ENCODE results near the gene ACVR1C. TPM values are rescaled to one million over a fixed set of nuclear protein-coding genes. Genes with fewer than 3 reads are reported as not detected.

Gene ACVR1C
- total and polyA plus RNA-seq, 4 donors, result 0.03 to 1.1 (median 0.33) TPM; not detected in 1

GRCh38 chr2:157559890-157560289, 68.8 kb downstream of the ACVR1C start:
- no peaks in the 10 kb centered on the region for H3K4me1 ChIP-seq (ENCODE audit: control insufficient read depth in 1 of 2, insufficient read depth in 2 of 2, low read length in 2 of 2)
- no peak overlapping the region for H3K27ac ChIP-seq (ENCODE audit: low read depth in 1 of 2, low read length in 2 of 2)
- no peaks in the 10 kb centered on the region for H3K9me3 ChIP-seq (ENCODE audit: control insufficient read depth, low read length)
- 51 to 52% methylated on average over 2 of the region's 2 CpGs for WGBS, 2 donors
- no peaks in the 10 kb centered on the region for H3K27me3 ChIP-seq (ENCODE audit: control insufficient read depth in 1 of 2, insufficient read depth in 2 of 2, low read length in 1 of 2)
- intact Hi-C loops (cut with DNase I), result no loop called here
- ATAC-seq (ENCODE audit: low FRiP score), result no peak
- no peak overlapping the region for H3K4me3 ChIP-seq (ENCODE audit: low read length in 2 of 2)
- H3K36me3 ChIP-seq (ENCODE audit: control insufficient read depth in 1 of 2, insufficient read depth in 2 of 2, low read length in 1 of 2), result no peaks in the 10 kb centered on the region
- DNase-seq, result no peak

- H3K9me3 ChIP-seq (ENCODE audit: control insufficient read depth, low read length), result no peaks in the 10 kb centered on the region
- no peaks in the 10 kb centered on the region for H3K4me1 ChIP-seq (ENCODE audit: control insufficient read depth in 1 of 2, insufficient read depth in 2 of 2, low read length in 2 of 2)
- DNase-seq (no peak), ATAC-seq (ENCODE audit: low FRiP score) (no peak)
- 26 to 29% methylated on average over 3 of the region's 3 CpGs for WGBS, 2 donors
- no peak overlapping the region for H3K4me3 ChIP-seq (ENCODE audit: low read length in 2 of 2)
- H3K27ac ChIP-seq (ENCODE audit: low read depth in 1 of 2, low read length in 2 of 2), result no peak overlapping the region
- no peaks in the 10 kb centered on the region for H3K27me3 ChIP-seq (ENCODE audit: control insufficient read depth in 1 of 2, insufficient read depth in 2 of 2, low read length in 1 of 2)
- intact Hi-C loops (cut with DNase I), result no loop called here
- no peaks in the 10 kb centered on the region for H3K36me3 ChIP-seq (ENCODE audit: control insufficient read depth in 1 of 2, insufficient read depth in 2 of 2, low read length in 1 of 2)
Observed at GRCh38 chr2:157559461-157559860, 69.2 kb downstream of the ACVR1C start.

- DNase-seq, result no peak
- no peak overlapping the region for H3K27ac ChIP-seq (ENCODE audit: low read depth in 1 of 2, low read length in 2 of 2)
- intact Hi-C loops (cut with DNase I), result no loop called here
- H3K27me3 ChIP-seq (ENCODE audit: control insufficient read depth in 1 of 2, insufficient read depth in 2 of 2, low read length in 1 of 2), result no peaks in the 10 kb centered on the region
- H3K9me3 ChIP-seq (ENCODE audit: control insufficient read depth, low read length), result no peaks in the 10 kb centered on the region
- H3K4me3 ChIP-seq (ENCODE audit: low read length in 2 of 2), result no peak overlapping the region
- WGBS, 2 donors, result 40 to 42% methylated on average over 3 of the region's 3 CpGs
- ATAC-seq (ENCODE audit: low FRiP score), result no peak
- H3K36me3 ChIP-seq (ENCODE audit: control insufficient read depth in 1 of 2, insufficient read depth in 2 of 2, low read length in 1 of 2), result no peaks in the 10 kb centered on the region
- no peaks in the 10 kb centered on the region for H3K4me1 ChIP-seq (ENCODE audit: control insufficient read depth in 1 of 2, insufficient read depth in 2 of 2, low read length in 2 of 2)
Observed at GRCh38 chr2:157559061-157559460, 69.6 kb downstream of the ACVR1C start.

- intact Hi-C loops (cut with DNase I), result no loop called here
- Histone ChIP-seq H3K27ac (ENCODE audit: low read depth in 1 of 2, low read length in 2 of 2) (no peak overlapping the region), H3K9me3 (ENCODE audit: control insufficient read depth, low read length) (no peaks in the 10 kb centered on the region), H3K4me1 (ENCODE audit: control insufficient read depth in 1 of 2, insufficient read depth in 2 of 2, low read length in 2 of 2) (no peaks in the 10 kb centered on the region), H3K4me3 (ENCODE audit: low read length in 2 of 2) (no peak overlapping the region), H3K36me3 (ENCODE audit: control insufficient read depth in 1 of 2, insufficient read depth in 2 of 2, low read length in 1 of 2) (no peaks in the 10 kb centered on the region), H3K27me3 (ENCODE audit: control insufficient read depth in 1 of 2, insufficient read depth in 2 of 2, low read length in 1 of 2) (no peaks in the 10 kb centered on the region)
- DNase-seq (no peak), ATAC-seq (ENCODE audit: low FRiP score) (no peak)
- WGBS, 2 donors, result 16 to 39% methylated on average over 1 of the region's 1 CpG
Observed at GRCh38 chr2:157557770-157558169, 70.9 kb downstream of the ACVR1C start.

GRCh38 chr2:157540102-157540501, 88.6 kb downstream of the ACVR1C start:
- H3K36me3 ChIP-seq (ENCODE audit: control insufficient read depth in 1 of 2, insufficient read depth in 2 of 2, low read length in 1 of 2), result no peaks in the 10 kb centered on the region
- no peaks in the 10 kb centered on the region for H3K27me3 ChIP-seq (ENCODE audit: control insufficient read depth in 1 of 2, insufficient read depth in 2 of 2, low read length in 1 of 2)
- WGBS, 2 donors, result 92% methylated on average over 5 of the region's 5 CpGs
- H3K9me3 ChIP-seq (ENCODE audit: control insufficient read depth, low read length), result no peaks in the 10 kb centered on the region
- ATAC-seq (ENCODE audit: low FRiP score) (no peak), DNase-seq (no peak)
- intact Hi-C loops (cut with DNase I), result no loop called here
- H3K4me1 ChIP-seq (ENCODE audit: control insufficient read depth in 1 of 2, insufficient read depth in 2 of 2, low read length in 2 of 2), result no peaks in the 10 kb centered on the region
- no peak overlapping the region for H3K27ac ChIP-seq (ENCODE audit: low read depth in 1 of 2, low read length in 2 of 2)
- no peak overlapping the region for H3K4me3 ChIP-seq (ENCODE audit: low read length in 2 of 2)

- H3K9me3 ChIP-seq (ENCODE audit: control insufficient read depth, low read length), result no peaks in the 10 kb centered on the region
- ATAC-seq (ENCODE audit: low FRiP score), result no peak
- intact Hi-C loops (cut with DNase I), result no loop called here
Observed at GRCh38 chr2:157538064-157538463, 90.6 kb downstream of the ACVR1C start.

GRCh38 chr2:157536815-157537214, 91.8 kb downstream of the ACVR1C start:
- ATAC-seq (ENCODE audit: low FRiP score) (no peak), DNase-seq (no peak)
- no peaks in the 10 kb centered on the region for H3K36me3 ChIP-seq (ENCODE audit: control insufficient read depth in 1 of 2, insufficient read depth in 2 of 2, low read length in 1 of 2)
- no peaks in the 10 kb centered on the region for H3K27me3 ChIP-seq (ENCODE audit: control insufficient read depth in 1 of 2, insufficient read depth in 2 of 2, low read length in 1 of 2)
- no peaks in the 10 kb centered on the region for H3K4me1 ChIP-seq (ENCODE audit: control insufficient read depth in 1 of 2, insufficient read depth in 2 of 2, low read length in 2 of 2)
- H3K4me3 ChIP-seq (ENCODE audit: low read length in 2 of 2), result no peak overlapping the region
- intact Hi-C loops (cut with DNase I), result no loop called here
- H3K9me3 ChIP-seq (ENCODE audit: control insufficient read depth, low read length), result no peaks in the 10 kb centered on the region
- H3K27ac ChIP-seq (ENCODE audit: low read depth in 1 of 2, low read length in 2 of 2), result no peak overlapping the region
- 62 to 73% methylated on average over 1 of the region's 1 CpG for WGBS, 2 donors

More at GRCh38 chr2:157538064-157538463, 90.6 kb downstream of the ACVR1C start:
- no peaks in the 10 kb centered on the region for H3K4me1 ChIP-seq (ENCODE audit: control insufficient read depth in 1 of 2, insufficient read depth in 2 of 2, low read length in 2 of 2)
- H3K27ac ChIP-seq (ENCODE audit: low read depth in 1 of 2, low read length in 2 of 2), result no peak overlapping the region
- DNase-seq, result no peak
- H3K4me3 ChIP-seq (ENCODE audit: low read length in 2 of 2), result no peak overlapping the region
- H3K27me3 ChIP-seq (ENCODE audit: control insufficient read depth in 1 of 2, insufficient read depth in 2 of 2, low read length in 1 of 2), result no peaks in the 10 kb centered on the region
- 68 to 81% methylated on average over 1 of the region's 1 CpG for WGBS, 2 donors
- H3K36me3 ChIP-seq (ENCODE audit: control insufficient read depth in 1 of 2, insufficient read depth in 2 of 2, low read length in 1 of 2), result no peaks in the 10 kb centered on the region

- H3K9me3 ChIP-seq (ENCODE audit: control insufficient read depth, low read length), result no peaks in the 10 kb centered on the region
- H3K4me3 ChIP-seq (ENCODE audit: low read length in 2 of 2), result no peak overlapping the region
- no peak overlapping the region for H3K27ac ChIP-seq (ENCODE audit: low read depth in 1 of 2, low read length in 2 of 2)
- intact Hi-C loops (cut with DNase I), result no loop called here
- DNase-seq (no peak), ATAC-seq (ENCODE audit: low FRiP score) (no peak)
- WGBS, 2 donors, result 88 to 90% methylated on average over 4 of the region's 4 CpGs
- H3K36me3 ChIP-seq (ENCODE audit: control insufficient read depth in 1 of 2, insufficient read depth in 2 of 2, low read length in 1 of 2), result no peaks in the 10 kb centered on the region
- H3K4me1 ChIP-seq (ENCODE audit: control insufficient read depth in 1 of 2, insufficient read depth in 2 of 2, low read length in 2 of 2), result no peaks in the 10 kb centered on the region
- no peaks in the 10 kb centered on the region for H3K27me3 ChIP-seq (ENCODE audit: control insufficient read depth in 1 of 2, insufficient read depth in 2 of 2, low read length in 1 of 2)
Observed at GRCh38 chr2:157528963-157529751, 99.5 kb downstream of the ACVR1C start.

GRCh38 chr2:157526070-157526469, 102.6 kb downstream of the ACVR1C start:
- Histone ChIP-seq H3K4me3 (ENCODE audit: low read length in 2 of 2) (no peak overlapping the region), H3K4me1 (ENCODE audit: control insufficient read depth in 1 of 2, insufficient read depth in 2 of 2, low read length in 2 of 2) (no peaks in the 10 kb centered on the region), H3K27ac (ENCODE audit: low read depth in 1 of 2, low read length in 2 of 2) (no peak overlapping the region), H3K36me3 (ENCODE audit: control insufficient read depth in 1 of 2, insufficient read depth in 2 of 2, low read length in 1 of 2) (no peaks in the 10 kb centered on the region), H3K9me3 (ENCODE audit: control insufficient read depth, low read length) (no peaks in the 10 kb centered on the region), H3K27me3 (ENCODE audit: control insufficient read depth in 1 of 2, insufficient read depth in 2 of 2, low read length in 1 of 2) (no peaks in the 10 kb centered on the region)
- ATAC-seq (ENCODE audit: low FRiP score) (no peak), DNase-seq (no peak)
- WGBS, 2 donors, result 90 to 91% methylated on average over 2 of the region's 2 CpGs
- intact Hi-C loops (cut with DNase I), result no loop called here
